GM23338 (cell line): ENCODE measurements around the gene GOSR1. TPM values are rescaled to one million over a fixed set of nuclear protein-coding genes. Genes with fewer than 3 reads are reported as not detected.

Experiments used
- ATAC-seq: fragments of 200-7000 bp; cut with Tn5 transposase; 3 replicates; pipeline ENCODE4 v1.9.1; 2020
- DNase-seq: peaks from one replicate; pipeline ENCODE4 v3.0.0-alpha.2; 2015; ENCODE audit warnings: low spot score
- H2AFZ ChIP-seq: fragments of 200-600 bp; sonication (generic); 2 replicates; pipeline ENCODE4 v1.8.0; 2016; ENCODE audit warnings: antibody characterized with exemption, mild to moderate bottlenecking, moderate library complexity
- H3F3A ChIP-seq: fragments of 200-600 bp; sonication (generic); replicated peaks from 2 replicates; pipeline ENCODE4 v1.8.0; 2017; ENCODE audit warnings: antibody characterized with exemption, mixed run types, low read depth
- H3K27ac ChIP-seq: fragments of 200-600 bp; sonication (generic); 2 replicates; pipeline ENCODE4 v1.6.1; 2016; ENCODE audit warnings: low read depth
- H3K27me3 ChIP-seq: fragments of 200-600 bp; sonication (generic); 2 replicates; pipeline ENCODE4 v1.8.0; 2016; ENCODE audit warnings: mild to moderate bottlenecking, mixed run types, moderate library complexity; ENCODE audit not compliant: insufficient read depth
- H3K36me3 ChIP-seq: fragments of 200-600 bp; sonication (generic); 2 replicates; pipeline ENCODE4 v1.8.0; 2016; ENCODE audit warnings: mild to moderate bottlenecking; ENCODE audit not compliant: insufficient read depth
- H3K4me1 ChIP-seq: fragments of 200-600 bp; sonication (generic); 2 replicates; pipeline ENCODE4 v1.8.0; 2016; ENCODE audit warnings: mild to moderate bottlenecking, moderate library complexity; ENCODE audit not compliant: insufficient read depth
- H3K4me2 ChIP-seq: fragments of 200-600 bp; sonication (generic); 2 replicates; pipeline ENCODE4 v1.7.1; 2017; ENCODE audit warnings: mixed run types
- H3K4me3 ChIP-seq: fragments of 200-600 bp; sonication (generic); 2 replicates; pipeline ENCODE4 v1.6.1; 2016; ENCODE audit warnings: mixed run types
- H3K79me2 ChIP-seq: fragments of 200-600 bp; sonication (generic); replicated peaks from 2 replicates; pipeline ENCODE4 v1.8.0; 2017; ENCODE audit warnings: mild to moderate bottlenecking; ENCODE audit not compliant: insufficient read depth
- H3K9me2 ChIP-seq: fragments of 200-600 bp; sonication (generic); 2 replicates; pipeline ENCODE4 v1.8.0; 2017; ENCODE audit not compliant: insufficient read depth
- H4K20me1 ChIP-seq: fragments of 200-600 bp; sonication (generic); replicated peaks from 2 replicates; pipeline ENCODE4 v1.8.0; 2017; ENCODE audit warnings: mild to moderate bottlenecking; ENCODE audit not compliant: insufficient read depth
- H3K27ac Mint-ChIP-seq: 2 replicates; pipeline ENCODE4 v1.8.0; 2020; ENCODE audit warnings: inconsistent platforms, mild to moderate bottlenecking, moderate library complexity, mixed read lengths
- H3K27me3 Mint-ChIP-seq: 3 replicates; pipeline ENCODE4 v1.8.0; 2022; ENCODE audit warnings: low read depth, mild to moderate bottlenecking, moderate library complexity, mixed read lengths, inconsistent platforms; ENCODE audit not compliant: insufficient read depth, poor library complexity
- H3K36me3 Mint-ChIP-seq: 3 replicates; pipeline ENCODE4 v1.8.0; 2021; ENCODE audit warnings: low read depth, mild to moderate bottlenecking, inconsistent platforms, moderate library complexity, mixed read lengths
- H3K4me1 Mint-ChIP-seq: 3 replicates; pipeline ENCODE4 v1.8.0; 2020; ENCODE audit warnings: mild to moderate bottlenecking, inconsistent platforms, mixed read lengths
- H3K4me3 Mint-ChIP-seq: 3 replicates; pipeline ENCODE4 v1.8.0; 2021; ENCODE audit warnings: moderate library complexity, mild to moderate bottlenecking, inconsistent platforms, mixed read lengths
- H3K9me3 Mint-ChIP-seq: 3 replicates; pipeline ENCODE4 v1.8.0; 2020; ENCODE audit warnings: moderate library complexity, mild to moderate bottlenecking, inconsistent platforms, mixed read lengths
- CREB1 ChIP-seq: fragments of 250-450 bp; sonication (Bioruptor Pico); IDR thresholded peaks from 2 replicates; pipeline ENCODE4 v1.5.0; 2020; ENCODE audit warnings: low read depth, mild to moderate bottlenecking, moderate library complexity
- EZH2 ChIP-seq: fragments of 200-600 bp; sonication (generic); IDR thresholded peaks from one replicate; pipeline ENCODE4 v1.8.0; 2017; ENCODE audit warnings: antibody characterized with exemption, mild to moderate bottlenecking, low read depth; ENCODE audit not compliant: unreplicated experiment
- EZH2phosphoT487 ChIP-seq: fragments of 200-600 bp; sonication (generic); IDR thresholded peaks from one replicate; pipeline ENCODE4 v1.8.1; 2018; ENCODE audit warnings: antibody characterized with exemption; ENCODE audit not compliant: unreplicated experiment
- JUNB ChIP-seq: IDR thresholded peaks from one replicate; pipeline ENCODE4 v1.6.1; 2016; ENCODE audit warnings: antibody characterized with exemption; ENCODE audit not compliant: unreplicated experiment
- NANOG ChIP-seq: IDR thresholded peaks from 2 replicates; pipeline ENCODE4 v1.6.1; 2016; ENCODE audit warnings: antibody characterized with exemption, borderline replicate concordance
- POLR2AphosphoS5 ChIP-seq: IDR thresholded peaks from 2 replicates; pipeline ENCODE4 v1.6.1; 2016; ENCODE audit warnings: antibody characterized with exemption, low read depth
- STAT1 ChIP-seq: IDR thresholded peaks from one replicate; pipeline ENCODE4 v1.6.1; 2016; ENCODE audit warnings: antibody characterized with exemption; ENCODE audit not compliant: unreplicated experiment
- ZNF114 ChIP-seq: fragments of 250-450 bp; sonication (Bioruptor Pico); IDR thresholded peaks from 2 replicates; pipeline ENCODE4 v1.5.0; 2020; ENCODE audit warnings: mild to moderate bottlenecking, moderate library complexity
- ZNF331 ChIP-seq: fragments of 250-450 bp; sonication (Bioruptor Pico); IDR thresholded peaks from 2 replicates; pipeline ENCODE4 v1.5.0; 2020; ENCODE audit warnings: low read depth, mild to moderate bottlenecking, moderate library complexity
- ZNF462 ChIP-seq: fragments of 250-450 bp; sonication (Bioruptor Pico); IDR thresholded peaks from 2 replicates; pipeline ENCODE4 v1.5.0; 2020; ENCODE audit warnings: mild to moderate bottlenecking, moderate library complexity
- polyA plus RNA-seq: library from polyadenylated mRNA; unstranded; fragments of >200 nt; fragmentation: Nextera tagmentation; extraction: Ambion mirVana; gene quantifications from 2 replicates; pipeline ENCODE4 v1.2.1, GENCODE V29; 2016
- total RNA-seq: library from RNA; depleted of rRNA; stranded (reverse); fragments of >200 nt; shearing (Covaris generic); gene quantifications from 2 replicates; pipeline ENCODE4 v1.2.3, GENCODE V29; 2014
- TF ChIP-seq, protein P1 (sequence below): IDR thresholded peaks from one replicate; pipeline ENCODE4 v1.6.1; 2018; ENCODE audit warnings: antibody characterized with exemption; ENCODE audit not compliant: unreplicated experiment
- TF ChIP-seq, protein P2 (sequence below), 2 experiments: fragments of 200-600 bp in 1 of 2; sonication (generic) in 1 of 2; conservative IDR thresholded peaks; 2 replicates each; pipeline versions ENCODE4 v1.5.1 to v1.6.1; 2016 to 2017; ENCODE audit warnings: antibody characterized with exemption in 2 of 2, low read depth in 2 of 2, mild to moderate bottlenecking in 2 of 2, moderate library complexity in 1 of 2
- TF ChIP-seq, protein P3 (sequence below): IDR thresholded peaks from 2 replicates; pipeline ENCODE4 v1.6.1; 2016; ENCODE audit warnings: antibody characterized with exemption

Gene GOSR1
- total and polyA plus RNA-seq, 2 experiments from 2014 or later, result 33.4 to 74.1 TPM

DNA sequence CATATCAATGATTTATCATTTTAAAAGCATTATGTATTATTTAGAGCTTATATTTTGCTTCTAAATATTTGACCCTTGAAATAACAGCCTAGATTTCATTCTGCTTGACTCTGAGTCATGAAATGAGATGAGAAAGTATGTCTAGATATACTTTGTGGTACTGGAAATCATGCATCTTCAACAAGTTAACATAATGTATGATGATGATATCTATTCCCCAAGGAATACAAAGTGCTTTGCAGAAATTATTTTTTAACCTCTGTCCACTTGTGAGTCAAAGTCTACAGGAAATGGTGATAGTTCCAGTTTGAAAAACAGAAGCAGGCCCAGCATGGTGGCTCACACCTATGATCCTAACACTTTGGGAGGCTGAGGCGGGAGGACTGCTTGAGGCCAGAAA is 36.1 kb downstream of the GOSR1 start:
- ATAC-seq (no peak), DNase-seq (no peak)
- Histone ChIP-seq H2AFZ (no peak overlapping the region), H3K4me3 (no peak overlapping the region), H3K4me1 (no peaks in the 10 kb centered on the region), H3K36me3 (no peaks in the 10 kb centered on the region; the same call in 1 of the 2 replicates), H3K4me2 (no peak overlapping the region), H3K27me3 (no peaks in the 10 kb centered on the region), H3F3A (no peaks in the 10 kb centered on the region), H3K9me2 (no peaks in the 10 kb centered on the region), H4K20me1 (no peaks in the 10 kb centered on the region; the same call in 1 of the 2 replicates), H3K79me2 (no peaks in the 10 kb centered on the region), H3K27ac (no peak overlapping the region)
- Mint-ChIP-seq H3K4me1 (no peaks in the 10 kb centered on the region), H3K4me3 (no peak overlapping the region), H3K9me3 (no peaks in the 10 kb centered on the region), H3K36me3 (peaks cover 16% of the 10 kb centered on the region; the same call in 2 of the 3 replicates), H3K27ac (no peak overlapping the region), H3K27me3 (no peaks in the 10 kb centered on the region)
- TF ChIP-seq EZH2phosphoT487 (no peak), ZNF331 (CRISPR knock-in tag) (no peak), NANOG (no peak), STAT1 (no peak), ZNF114 (no peak), JUNB (no peak), ZNF462 (CRISPR knock-in tag) (no peak), CREB1 (CRISPR knock-in tag) (no peak), POLR2AphosphoS5 (no peak), EZH2 (no peak)
- TF ChIP-seq, protein P1, sequence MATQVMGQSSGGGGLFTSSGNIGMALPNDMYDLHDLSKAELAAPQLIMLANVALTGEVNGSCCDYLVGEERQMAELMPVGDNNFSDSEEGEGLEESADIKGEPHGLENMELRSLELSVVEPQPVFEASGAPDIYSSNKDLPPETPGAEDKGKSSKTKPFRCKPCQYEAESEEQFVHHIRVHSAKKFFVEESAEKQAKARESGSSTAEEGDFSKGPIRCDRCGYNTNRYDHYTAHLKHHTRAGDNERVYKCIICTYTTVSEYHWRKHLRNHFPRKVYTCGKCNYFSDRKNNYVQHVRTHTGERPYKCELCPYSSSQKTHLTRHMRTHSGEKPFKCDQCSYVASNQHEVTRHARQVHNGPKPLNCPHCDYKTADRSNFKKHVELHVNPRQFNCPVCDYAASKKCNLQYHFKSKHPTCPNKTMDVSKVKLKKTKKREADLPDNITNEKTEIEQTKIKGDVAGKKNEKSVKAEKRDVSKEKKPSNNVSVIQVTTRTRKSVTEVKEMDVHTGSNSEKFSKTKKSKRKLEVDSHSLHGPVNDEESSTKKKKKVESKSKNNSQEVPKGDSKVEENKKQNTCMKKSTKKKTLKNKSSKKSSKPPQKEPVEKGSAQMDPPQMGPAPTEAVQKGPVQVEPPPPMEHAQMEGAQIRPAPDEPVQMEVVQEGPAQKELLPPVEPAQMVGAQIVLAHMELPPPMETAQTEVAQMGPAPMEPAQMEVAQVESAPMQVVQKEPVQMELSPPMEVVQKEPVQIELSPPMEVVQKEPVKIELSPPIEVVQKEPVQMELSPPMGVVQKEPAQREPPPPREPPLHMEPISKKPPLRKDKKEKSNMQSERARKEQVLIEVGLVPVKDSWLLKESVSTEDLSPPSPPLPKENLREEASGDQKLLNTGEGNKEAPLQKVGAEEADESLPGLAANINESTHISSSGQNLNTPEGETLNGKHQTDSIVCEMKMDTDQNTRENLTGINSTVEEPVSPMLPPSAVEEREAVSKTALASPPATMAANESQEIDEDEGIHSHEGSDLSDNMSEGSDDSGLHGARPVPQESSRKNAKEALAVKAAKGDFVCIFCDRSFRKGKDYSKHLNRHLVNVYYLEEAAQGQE, result no peak
- TF ChIP-seq, protein P2, sequence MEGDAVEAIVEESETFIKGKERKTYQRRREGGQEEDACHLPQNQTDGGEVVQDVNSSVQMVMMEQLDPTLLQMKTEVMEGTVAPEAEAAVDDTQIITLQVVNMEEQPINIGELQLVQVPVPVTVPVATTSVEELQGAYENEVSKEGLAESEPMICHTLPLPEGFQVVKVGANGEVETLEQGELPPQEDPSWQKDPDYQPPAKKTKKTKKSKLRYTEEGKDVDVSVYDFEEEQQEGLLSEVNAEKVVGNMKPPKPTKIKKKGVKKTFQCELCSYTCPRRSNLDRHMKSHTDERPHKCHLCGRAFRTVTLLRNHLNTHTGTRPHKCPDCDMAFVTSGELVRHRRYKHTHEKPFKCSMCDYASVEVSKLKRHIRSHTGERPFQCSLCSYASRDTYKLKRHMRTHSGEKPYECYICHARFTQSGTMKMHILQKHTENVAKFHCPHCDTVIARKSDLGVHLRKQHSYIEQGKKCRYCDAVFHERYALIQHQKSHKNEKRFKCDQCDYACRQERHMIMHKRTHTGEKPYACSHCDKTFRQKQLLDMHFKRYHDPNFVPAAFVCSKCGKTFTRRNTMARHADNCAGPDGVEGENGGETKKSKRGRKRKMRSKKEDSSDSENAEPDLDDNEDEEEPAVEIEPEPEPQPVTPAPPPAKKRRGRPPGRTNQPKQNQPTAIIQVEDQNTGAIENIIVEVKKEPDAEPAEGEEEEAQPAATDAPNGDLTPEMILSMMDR (conservative IDR thresholded peaks at IDR 0.05; ENCODE audit: low read depth in 2 of 2), result no peak
- TF ChIP-seq, protein P3, sequence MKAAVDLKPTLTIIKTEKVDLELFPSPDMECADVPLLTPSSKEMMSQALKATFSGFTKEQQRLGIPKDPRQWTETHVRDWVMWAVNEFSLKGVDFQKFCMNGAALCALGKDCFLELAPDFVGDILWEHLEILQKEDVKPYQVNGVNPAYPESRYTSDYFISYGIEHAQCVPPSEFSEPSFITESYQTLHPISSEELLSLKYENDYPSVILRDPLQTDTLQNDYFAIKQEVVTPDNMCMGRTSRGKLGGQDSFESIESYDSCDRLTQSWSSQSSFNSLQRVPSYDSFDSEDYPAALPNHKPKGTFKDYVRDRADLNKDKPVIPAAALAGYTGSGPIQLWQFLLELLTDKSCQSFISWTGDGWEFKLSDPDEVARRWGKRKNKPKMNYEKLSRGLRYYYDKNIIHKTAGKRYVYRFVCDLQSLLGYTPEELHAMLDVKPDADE, result no peak
